Progenitor cell of endocrine pancreas (in vitro differentiated cells): Measurements from ENCODE around the gene MAN2A2. TPM values are rescaled to one million over a fixed set of nuclear protein-coding genes. Genes with fewer than 3 reads are reported as not detected.

Experiments used
- DNase-seq: peaks from one replicate; pipeline ENCODE4 v3.0.0; 2021; ENCODE audit warnings: low spot score; ENCODE audit not compliant: unreplicated experiment
- H3K27ac Mint-ChIP-seq: 2 replicates; pipeline ENCODE4 v1.8.0; 2021; ENCODE audit warnings: mild to moderate bottlenecking, moderate library complexity, mixed read lengths
- H3K27me3 Mint-ChIP-seq: 2 replicates; pipeline ENCODE4 v1.8.0; 2021; ENCODE audit warnings: mixed read lengths
- H3K36me3 Mint-ChIP-seq: 2 replicates; pipeline ENCODE4 v1.8.0; 2022; ENCODE audit warnings: mixed read lengths; ENCODE audit not compliant: insufficient read depth
- H3K4me1 Mint-ChIP-seq: 2 replicates; pipeline ENCODE4 v1.8.0; 2021; ENCODE audit warnings: low read depth, mixed read lengths
- H3K4me3 Mint-ChIP-seq: 2 replicates; pipeline ENCODE4 v1.8.0; 2021; ENCODE audit warnings: low read depth, mild to moderate bottlenecking, moderate library complexity, mixed read lengths
- H3K9me3 Mint-ChIP-seq: 2 replicates; pipeline ENCODE4 v1.8.0; 2021; ENCODE audit warnings: low read depth, mixed read lengths
- CTCF ChIP-seq: fragments of 200-600 bp; sonication (generic); IDR thresholded peaks from one replicate; pipeline ENCODE4 v1.5.0; 2021; ENCODE audit warnings: antibody characterized with exemption, mild to moderate bottlenecking; ENCODE audit not compliant: unreplicated experiment
- long read RNA-seq: library from polyadenylated mRNA; unstranded; transcript quantifications from one replicate; pipeline ENCODE4 v2.0.0, GENCODE V29; 2020
- total RNA-seq: library from RNA; stranded (reverse); gene quantifications from 2 replicates; pipeline ENCODE4 v1.2.1, GENCODE V29; 2021

The MAN2A2 gene
- total RNA-seq = 111 and 117 TPM in 2 replicates
- long read RNA-seq, transcript MAN2A2-212 (4 exons, 623 nt) = major isoform, 24 of 63 reads
- long read RNA-seq, partial matches to known transcripts = 34 of 63 reads
- long read RNA-seq, other reads (novel, unspliced or antisense) = 5 of 63 reads

GRCh38 chr15:90902840-90903732 is at the start of gene MAN2A2:
Gene MAN2A2 (plus strand): TSS chr15:90903302. CDS start chr15:90904208, 906 bp downstream.
- H3K36me3 Mint-ChIP-seq = peaks cover 19% of the 10 kb centered on the region
- H3K4me1 Mint-ChIP-seq = peaks cover 21% of the 10 kb centered on the region
- peak within 1 kb of the TSS; percentile 96 for H3K27ac Mint-ChIP-seq
- H3K9me3 Mint-ChIP-seq = no peaks in the 10 kb centered on the region
- peak within 1 kb of the TSS; percentile 81 for H3K4me3 Mint-ChIP-seq
- peaks cover 3% of the 10 kb centered on the region for H3K27me3 Mint-ChIP-seq
- TF ChIP-seq CTCF = no peak
- peak; percentile 49 for DNase-seq

GRCh38 chr15:90855139-90855538 is 48.0 kb upstream of the MAN2A2 start:
- H3K27me3 Mint-ChIP-seq = no peaks in the 10 kb centered on the region
- H3K4me3 Mint-ChIP-seq = no peak overlapping the region
- H3K4me1 Mint-ChIP-seq = peaks cover 10% of the 10 kb centered on the region
- H3K36me3 Mint-ChIP-seq = no peaks in the 10 kb centered on the region
- TF ChIP-seq CTCF = no peak
- no peak for DNase-seq
- no peaks in the 10 kb centered on the region for H3K9me3 Mint-ChIP-seq
- H3K27ac Mint-ChIP-seq = no peak overlapping the region

GRCh38 chr15:90857337-90857736 is 45.8 kb upstream of the MAN2A2 start:
- peaks cover 10% of the 10 kb centered on the region for H3K4me1 Mint-ChIP-seq
- no peaks in the 10 kb centered on the region for H3K36me3 Mint-ChIP-seq
- peak overlapping the region; percentile 64 for H3K27ac Mint-ChIP-seq
- DNase-seq = no peak
- no peak overlapping the region for H3K4me3 Mint-ChIP-seq
- H3K27me3 Mint-ChIP-seq = no peaks in the 10 kb centered on the region
- TF ChIP-seq CTCF = no peak
- H3K9me3 Mint-ChIP-seq = no peaks in the 10 kb centered on the region

- no peaks in the 10 kb centered on the region for H3K27me3 Mint-ChIP-seq
- DNase-seq = no peak
- H3K4me1 Mint-ChIP-seq = peaks cover 10% of the 10 kb centered on the region
- H3K27ac Mint-ChIP-seq = peak overlapping the region; percentile 69
- no peak for TF ChIP-seq CTCF
- H3K4me3 Mint-ChIP-seq = no peak overlapping the region
- H3K36me3 Mint-ChIP-seq = no peaks in the 10 kb centered on the region
- no peaks in the 10 kb centered on the region for H3K9me3 Mint-ChIP-seq
Observed at GRCh38 chr15:90857883-90858443, 45.1 kb upstream of the MAN2A2 start.
